ENCODE results near the gene GRIPAP1.
"Not testable (repeated sequence)": the region's sequence is repeated elsewhere in the genome, so short reads cannot be mapped to it uniquely, and the experiment has no call there.

GRIPAP1 gene

DNA sequence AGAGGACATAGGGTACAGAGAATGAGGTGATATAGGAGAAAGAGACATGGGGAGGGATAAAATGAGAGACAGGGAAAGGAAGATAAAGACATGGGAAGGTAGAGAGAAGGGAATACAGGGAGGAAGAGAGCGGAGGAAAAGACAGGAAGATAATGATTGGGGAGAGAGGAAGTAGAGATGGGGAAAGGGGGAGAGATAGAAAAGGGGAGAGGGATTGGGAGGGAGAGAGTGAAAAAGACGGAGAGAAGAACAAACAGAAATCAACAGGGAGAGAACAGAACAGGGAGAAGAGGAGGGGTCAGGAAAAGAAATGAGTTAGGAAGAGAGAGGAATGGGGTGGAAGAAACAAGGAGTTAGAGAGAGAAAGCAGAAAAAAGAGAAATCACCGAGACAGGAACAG, 4.6 kb downstream of the GRIPAP1 start:
- no peak for DNase-seq (ENCODE audit: low read depth)

DNA sequence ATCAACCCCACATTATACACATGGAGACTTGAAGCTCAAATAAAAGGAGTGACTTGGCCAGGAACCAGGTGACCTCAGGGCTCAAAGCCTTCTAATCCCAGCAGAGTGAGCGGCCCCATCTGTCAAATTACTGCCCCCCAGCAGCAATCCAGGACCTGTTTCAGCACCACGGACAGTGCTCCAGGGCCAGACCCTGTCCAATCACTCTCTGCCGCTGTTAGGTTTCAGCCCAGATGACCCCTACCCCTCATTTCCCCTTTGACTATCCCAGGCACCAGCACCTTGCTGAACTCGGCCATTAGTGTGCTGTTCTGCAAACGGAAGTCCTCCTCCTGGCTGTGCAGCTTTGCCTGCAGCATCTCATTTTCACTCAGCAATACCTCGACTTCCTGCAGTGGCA, 5.1 kb downstream of the GRIPAP1 start:
- DNase-seq (ENCODE audit: low read depth) = no peak

DNA sequence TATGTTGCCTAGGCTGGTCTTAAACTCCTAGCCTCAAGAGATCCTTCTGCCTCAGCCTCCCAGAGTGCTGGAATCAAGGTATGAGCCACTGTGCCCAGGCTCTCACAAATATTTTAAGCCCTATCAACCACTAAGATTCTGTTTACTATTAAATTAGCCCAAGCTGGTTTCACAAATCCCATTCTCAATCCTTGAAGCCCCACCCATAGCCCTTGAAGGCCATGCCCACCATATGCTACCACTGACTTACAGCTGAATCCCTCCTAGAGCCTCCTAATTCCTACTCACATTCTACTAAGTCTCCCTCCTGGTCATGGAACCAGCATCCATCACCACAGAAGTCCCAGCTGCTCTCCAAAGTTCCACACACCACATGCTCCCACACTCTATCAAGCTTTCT, 9.7 kb downstream of the GRIPAP1 start:
- DNase-seq (ENCODE audit: low read depth) = no peak

DNA sequence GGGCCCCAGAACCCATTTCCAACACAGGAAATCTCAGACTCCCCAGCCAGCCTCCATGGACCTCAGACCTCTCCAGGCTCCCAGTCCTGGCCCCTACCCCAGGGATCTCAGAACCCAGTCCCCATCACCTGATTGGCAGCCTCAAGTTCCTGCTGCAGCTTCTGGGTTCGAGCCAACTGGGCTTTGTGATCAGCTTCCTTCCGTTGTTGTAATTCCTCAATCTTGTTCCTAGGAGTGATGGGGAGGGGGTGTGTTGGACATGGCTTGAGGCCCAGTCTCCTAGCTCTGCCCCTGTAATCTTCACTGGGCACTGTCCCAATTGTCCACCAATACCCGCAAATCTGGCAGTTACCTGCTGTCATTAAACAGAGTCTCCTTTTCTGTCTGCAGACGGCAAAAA, 12.6 kb downstream of the GRIPAP1 start:
- DNase-seq (ENCODE audit: low read depth) = no peak

DNA sequence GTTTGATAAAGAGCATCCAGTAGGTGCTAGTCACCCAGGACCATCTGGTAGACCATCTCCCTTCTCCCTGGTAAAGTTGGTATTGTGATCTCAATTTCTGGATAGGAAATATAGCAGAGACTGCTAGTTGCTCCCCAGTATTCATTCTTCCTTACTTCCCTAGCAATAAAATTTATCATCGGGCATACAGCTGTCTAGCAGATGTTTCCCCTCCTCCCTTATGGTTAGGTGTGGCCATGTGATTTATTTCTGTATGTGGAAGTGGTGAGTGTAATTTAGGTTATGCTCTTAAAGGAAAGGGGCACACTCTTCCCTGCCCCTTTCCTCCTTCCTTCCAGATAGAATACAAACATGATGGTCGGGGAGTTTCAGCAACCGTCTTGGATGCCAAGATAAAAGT, 18.2 kb downstream of the GRIPAP1 start:
- DNase-seq (ENCODE audit: low read depth) = no peak

DNA sequence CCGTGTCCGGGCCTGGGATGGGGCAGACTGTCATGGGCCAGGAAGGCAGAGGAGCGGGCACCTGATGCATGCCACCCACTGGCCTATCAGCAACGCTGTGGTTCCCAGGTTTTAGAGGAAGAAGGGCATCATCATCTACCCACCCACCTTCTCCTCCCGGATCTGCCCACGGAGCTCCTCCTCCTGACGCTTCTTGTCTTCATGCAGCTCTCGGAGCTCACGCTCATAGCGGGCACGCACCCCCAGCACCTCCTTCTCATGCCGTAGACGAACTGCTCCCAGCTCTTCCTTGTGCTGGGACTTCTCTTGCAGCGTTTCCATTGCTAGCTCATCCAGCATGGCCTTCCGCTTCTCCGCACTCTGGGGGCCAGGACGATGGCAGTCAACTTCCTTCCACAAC, 19.0 kb downstream of the GRIPAP1 start:
- DNase-seq (ENCODE audit: low read depth) = no peak

DNA sequence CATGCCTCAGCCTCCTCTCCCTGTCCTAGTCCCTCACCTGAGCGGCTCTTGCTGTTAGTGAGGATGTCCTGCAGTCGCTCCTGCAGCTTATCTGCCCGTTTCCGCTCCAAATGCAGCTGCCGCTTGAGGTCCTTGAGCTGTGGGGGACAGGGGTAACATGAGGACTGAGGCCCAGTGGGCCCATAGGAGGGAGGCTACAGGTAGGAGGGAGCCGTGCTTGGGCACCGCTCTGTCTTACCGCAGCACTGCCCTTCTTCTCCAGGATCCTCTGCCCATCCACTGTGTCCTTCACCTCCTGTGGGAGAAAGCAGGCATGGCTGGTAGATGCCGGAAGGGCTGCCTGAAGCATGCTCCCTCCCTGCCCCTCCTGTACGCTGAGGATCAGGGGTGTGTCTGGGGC, 20.9 kb downstream of the GRIPAP1 start:
- DNase-seq (ENCODE audit: low read depth) = no peak

DNA sequence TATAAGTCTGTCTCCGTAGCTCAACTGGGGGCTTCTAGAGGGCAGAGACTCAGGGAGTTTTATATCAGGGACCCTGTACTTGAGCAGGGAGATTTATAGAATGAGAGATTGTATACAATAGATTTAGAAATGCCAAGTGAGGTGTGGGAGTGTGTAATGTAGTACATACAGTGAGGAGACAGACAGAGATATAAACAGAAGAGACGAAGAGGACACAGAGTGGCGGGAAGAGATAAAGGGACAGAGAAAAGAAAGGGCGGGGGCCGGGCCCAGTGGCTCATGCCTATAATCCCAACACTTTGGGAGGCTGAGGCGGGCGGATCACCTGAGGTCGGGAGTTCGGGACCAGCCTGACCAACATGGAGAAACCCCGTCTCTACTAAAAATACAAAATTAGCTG, 21.7 kb downstream of the GRIPAP1 start:
- DNase-seq (ENCODE audit: low read depth) = not testable (repeated sequence)

DNA sequence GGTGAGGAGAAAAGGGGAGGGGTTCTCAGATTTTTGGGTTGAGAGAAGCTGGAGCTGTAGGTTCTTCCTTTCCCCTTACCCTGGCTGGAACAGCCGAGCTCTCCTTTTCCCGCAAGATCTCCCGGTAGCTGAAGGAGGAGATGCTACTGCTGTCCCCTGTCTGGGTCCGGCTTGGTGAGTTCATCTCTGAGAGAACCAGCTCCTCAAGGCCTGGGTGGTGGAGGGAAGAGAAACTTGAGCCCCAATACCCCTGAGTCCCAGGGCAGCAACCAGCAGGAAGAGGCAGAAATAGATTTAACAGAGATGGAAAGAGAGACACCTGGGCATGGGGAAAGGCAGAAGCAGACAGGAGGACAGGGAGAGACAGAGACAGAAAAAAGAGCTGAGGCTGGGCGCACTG, 23.8 kb downstream of the GRIPAP1 start:
- no peak for DNase-seq (ENCODE audit: low read depth)

DNA sequence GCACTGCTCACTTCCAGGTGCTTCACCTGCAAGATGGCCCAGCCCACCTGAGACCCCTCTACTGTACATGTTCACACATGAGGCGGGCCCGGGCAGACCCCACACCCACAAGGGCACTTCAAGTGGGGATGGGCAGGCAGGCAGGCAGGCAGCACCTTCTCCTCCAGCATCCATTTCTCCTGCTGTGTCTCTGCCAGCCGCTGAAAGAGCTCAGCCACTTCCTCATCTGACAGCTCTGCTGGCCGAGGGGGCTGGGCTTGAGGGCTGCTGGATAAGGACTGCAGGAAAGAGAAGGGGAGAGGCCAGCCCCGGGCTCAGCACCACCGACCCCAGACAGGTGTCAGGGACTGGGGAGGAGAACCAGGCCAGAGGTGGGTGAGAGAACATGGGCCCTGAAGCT, 26.0 kb downstream of the GRIPAP1 start:
- DNase-seq (ENCODE audit: low read depth) = no peak

DNA sequence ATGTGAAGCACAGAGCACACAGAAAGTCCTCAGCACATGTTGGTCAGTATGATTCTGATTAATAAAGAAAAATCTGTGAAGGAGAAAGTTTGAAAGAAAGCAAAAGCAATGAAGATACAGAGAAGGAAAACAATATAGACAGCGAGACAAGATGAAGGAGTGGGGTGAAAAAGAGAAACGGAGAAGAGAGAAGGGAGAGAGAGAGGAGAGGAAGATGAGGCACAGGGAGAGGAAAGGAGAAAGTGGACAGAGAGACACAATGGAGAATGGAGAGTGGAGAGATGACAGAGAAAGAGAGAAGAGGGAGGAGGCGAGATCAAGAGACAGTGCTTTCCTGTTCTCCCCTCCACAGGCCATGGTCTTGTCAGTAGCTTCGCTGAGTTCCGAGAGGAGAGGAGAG, 26.5 kb downstream of the GRIPAP1 start:
- DNase-seq (ENCODE audit: low read depth) = no peak

DNA sequence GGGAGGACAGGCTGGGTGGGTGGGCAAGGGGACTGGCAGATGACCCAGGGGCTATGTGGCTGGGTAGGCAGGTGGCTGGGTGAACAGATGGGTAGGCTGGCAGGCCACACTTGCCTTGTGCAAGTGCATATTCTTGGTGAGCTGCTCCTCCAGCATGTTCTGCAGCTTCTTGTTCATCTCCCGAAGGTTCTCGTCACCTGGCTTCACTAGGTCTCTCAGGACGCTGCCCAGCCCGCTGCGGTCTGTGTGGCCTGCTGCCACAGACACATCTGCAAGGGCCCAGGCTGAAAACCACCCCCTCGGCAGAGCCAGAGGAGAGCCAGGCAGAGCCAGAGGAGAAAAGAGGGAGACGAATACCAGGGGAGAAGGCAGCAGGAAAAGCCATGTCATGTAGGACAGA, 27.0 kb downstream of the GRIPAP1 start:
- no peak for DNase-seq (ENCODE audit: low read depth)

DNA sequence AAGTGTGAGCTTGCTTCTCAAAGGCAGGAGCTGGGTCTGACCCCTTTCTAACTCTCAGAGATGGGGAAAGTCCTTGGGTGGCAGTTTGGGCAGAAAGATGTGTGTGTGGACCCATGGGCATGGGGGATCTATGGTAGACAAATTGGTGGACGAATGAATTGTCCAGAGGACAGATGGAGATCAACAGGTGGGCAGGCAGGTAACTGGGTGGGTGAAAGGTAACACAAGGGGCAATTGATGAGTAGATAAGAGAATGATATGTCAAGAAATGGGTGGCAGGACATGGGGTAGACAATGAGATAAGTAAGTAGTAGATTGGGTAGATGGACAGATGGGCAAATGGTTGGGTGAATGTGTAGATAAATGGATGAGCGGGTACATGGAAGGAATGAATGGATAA, 27.5 kb downstream of the GRIPAP1 start:
- no peak for DNase-seq (ENCODE audit: low read depth)

DNA sequence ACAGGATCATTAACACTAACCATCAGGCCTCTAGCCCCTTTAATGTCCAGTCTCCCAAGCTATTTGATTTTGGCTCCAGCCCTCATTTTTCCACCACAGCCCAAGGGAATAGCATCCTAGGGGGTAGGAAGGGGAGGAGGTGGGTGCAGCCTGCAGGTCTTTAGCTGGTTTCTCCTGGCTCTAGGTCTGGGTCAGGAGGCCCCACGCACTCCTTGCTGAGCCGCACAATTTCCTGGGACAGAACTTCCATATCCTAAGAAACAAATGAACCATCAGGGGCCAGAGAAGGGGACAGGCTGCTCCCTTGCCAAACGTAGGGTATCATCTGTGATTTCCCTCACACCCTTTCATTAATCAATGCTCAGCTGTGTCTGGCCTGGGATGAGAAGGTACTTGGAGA, 28.0 kb downstream of the GRIPAP1 start:
- DNase-seq (ENCODE audit: low read depth) = no peak

DNA sequence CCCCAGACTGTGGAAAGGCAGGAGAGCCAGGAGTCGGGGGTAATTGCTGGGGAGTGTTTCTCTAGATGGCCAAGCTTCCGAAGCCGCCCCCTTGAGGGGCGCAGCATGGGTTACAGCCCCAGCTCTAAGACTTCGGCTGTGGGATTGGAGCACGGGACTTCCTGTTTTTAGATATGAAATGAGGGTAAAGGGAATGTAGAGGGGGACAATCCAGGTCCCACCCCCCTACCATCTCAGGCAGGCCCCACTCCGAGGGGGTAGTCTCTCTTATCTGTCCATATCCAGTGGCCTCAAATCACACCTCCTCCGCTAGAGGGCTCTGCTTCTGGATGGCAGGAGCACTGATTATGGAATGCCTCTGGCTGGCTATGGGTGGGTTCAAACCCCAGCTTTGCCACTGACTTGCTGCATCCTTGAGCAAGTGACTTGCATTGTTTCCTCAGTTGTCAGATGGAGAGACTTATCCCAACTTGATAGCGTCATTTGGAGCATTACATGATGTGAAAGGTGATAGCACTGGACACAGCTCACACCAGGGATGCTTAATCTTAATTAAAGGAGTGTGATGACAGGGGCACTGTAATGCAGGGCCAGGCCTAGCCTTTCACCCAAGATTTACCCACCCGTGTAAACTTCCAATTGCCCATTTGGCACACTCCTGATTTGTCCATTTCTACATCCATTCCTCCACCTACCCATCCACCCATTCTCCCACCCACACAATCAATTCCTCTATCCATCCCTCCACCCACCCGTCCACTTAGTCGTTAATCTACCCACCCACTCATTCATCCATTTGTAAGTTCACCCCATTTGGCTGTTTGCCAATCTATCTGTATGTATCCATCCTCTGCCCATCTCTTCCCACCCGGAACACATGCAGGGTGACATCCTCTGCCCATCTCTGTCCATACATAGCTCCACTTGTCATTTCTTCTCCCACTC, 29.6 kb downstream of the GRIPAP1 start:
- DNase-seq (ENCODE audit: low read depth) = peak; percentile 11

DNA sequence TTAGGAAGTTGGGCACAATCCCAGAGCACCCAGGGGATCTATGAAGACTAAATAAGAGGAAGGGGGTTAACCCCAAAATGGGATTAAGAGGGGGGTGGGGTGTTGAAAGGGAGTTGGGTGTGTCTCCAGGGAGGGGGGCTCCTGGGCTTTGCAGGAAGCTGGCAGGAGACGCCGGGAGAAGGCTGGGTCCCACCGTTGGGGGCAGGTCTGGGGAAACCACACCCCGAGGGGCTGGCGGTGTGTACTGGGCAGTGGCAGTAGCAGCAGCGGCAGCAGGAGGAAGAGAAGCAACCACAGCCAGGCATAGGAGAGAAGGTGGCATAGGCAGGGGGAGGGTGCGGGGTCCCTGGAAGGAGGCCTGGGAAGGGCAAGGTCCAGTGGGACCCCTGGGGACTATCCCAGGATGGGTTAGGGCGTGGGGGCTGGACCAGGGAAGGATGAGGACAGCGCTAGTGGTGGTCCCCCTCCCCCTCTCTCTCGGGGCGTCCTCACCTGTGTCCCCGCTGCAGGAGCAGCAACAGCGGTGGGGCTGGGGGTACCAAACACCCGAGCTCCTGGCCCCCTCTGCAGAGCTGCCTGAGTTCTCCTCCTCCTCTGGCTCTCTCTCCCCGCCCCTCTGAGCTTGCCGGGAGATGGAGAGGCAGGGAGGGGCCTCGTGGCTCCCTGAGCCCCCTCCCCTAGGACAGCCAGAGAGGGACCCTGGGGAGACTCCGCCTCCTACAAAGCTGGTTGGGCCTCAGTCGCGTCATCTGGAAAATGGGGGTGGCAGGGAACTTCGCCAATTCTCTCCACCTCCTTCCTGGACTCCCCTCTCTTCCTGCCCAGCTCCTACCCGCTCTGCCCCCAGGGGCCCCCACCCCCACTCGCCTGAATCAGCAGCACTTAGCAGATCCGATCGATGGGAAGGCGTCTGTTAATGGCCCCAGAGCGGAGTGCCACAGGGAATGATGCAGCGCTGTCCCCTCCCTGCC, 30.5 kb downstream of the GRIPAP1 start, which contains the start of gene KCND1:
Gene KCND1 (minus strand): TSS at position 596 of the 971 bp plus-strand sequence. CDS start 1,573 bp downstream, outside the sequence.
- no peak for DNase-seq (ENCODE audit: low read depth)

DNA sequence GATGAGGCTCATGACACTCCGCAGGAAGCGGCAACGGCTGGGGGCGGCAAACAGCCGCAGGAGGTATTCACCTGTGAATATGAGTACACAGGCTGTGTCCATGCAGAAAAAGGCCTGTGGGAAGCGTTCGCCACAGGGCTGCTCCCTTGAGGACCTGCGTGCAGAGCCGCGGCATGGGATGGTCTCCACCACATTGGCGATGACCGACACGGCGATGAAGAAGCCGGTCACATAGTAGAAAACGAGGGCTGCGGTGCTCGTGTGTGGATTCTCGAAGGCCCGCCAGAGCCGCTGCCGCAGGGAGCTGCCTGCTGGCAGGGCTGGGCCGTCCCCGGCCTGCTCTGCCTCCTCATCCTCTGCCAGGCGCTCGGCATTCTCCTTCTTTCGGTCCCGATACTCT, 32.6 kb downstream of the GRIPAP1 start:
- no peak for DNase-seq (ENCODE audit: low read depth)

DNA sequence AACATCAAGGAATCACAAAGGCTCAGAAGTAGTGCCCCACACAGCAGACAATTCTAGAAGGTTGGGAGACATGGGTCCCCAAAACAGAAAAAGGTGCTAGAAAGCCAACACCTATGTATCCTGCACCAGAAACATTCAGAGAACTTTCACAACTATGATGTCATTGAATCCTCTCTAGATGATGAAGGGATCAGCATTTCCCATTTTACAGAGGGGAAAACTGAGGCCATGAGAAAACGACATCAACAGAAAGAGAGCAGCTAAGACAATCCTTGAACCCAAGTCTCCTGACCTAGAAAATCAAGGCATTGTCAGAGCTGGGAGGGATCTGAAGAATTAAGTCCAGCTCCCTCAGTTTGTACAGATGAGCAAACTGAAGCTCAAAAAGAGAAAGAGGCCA, 33.7 kb downstream of the GRIPAP1 start:
- no peak for DNase-seq (ENCODE audit: low read depth)

DNA sequence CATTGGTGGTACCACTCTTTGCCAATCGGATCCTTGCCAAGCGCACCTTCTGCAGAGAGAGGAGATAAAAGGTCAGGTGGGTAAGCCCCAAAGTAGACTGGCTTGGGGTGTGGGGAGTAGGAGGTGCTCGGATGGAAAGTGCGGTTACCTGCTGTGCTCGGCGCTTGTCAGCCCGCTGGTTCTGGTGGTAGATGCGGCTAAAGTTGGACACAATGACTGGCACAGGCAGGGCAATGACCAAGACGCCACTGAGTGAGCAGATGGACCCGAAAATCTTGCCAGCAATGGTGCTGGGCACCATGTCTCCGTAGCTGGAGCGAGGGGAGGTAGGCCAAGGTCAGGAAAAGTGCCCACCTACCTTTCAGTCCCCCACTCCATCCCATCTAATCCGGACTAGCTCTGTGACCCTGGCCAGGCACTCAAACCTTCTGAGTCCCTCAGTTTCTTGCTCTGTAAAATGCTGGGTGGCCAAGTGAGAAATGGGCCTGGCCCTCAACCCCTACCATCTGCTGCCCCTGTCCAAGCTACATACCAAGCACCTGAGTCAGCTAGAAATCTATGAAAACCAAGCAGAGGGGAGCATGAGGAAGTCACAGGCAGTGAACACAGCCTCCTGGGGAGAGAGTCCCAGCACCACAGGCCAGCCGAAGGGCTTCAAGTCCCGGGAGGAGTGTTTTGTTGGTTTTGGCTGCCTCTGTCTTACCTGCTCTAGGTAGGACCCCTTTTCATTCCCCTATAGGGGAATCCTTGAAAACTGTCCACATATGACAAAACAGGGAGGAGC, 35.1 kb downstream of the GRIPAP1 start:
- no peak for DNase-seq (ENCODE audit: low read depth)

DNA sequence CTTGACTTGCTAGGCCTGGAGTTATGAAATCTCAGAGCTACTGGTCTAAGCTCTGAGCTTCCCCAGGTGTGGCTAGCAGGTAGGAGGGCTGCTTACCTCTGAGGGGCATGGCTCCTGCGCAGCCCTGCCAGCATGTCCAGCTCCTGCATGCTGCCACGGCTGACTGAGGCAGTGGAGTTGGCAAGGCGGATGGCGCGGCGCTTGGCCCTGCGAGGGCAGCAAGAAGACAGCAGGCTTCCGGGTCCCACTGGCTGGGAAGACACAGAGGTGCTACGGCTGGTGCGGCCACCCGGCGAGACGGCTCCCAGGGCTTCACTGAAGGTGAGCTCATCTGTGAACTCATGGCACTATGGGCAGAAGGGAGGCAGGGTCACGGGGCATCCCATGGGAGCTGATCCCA, 36.1 kb downstream of the GRIPAP1 start:
- DNase-seq (ENCODE audit: low read depth) = no peak

DNA sequence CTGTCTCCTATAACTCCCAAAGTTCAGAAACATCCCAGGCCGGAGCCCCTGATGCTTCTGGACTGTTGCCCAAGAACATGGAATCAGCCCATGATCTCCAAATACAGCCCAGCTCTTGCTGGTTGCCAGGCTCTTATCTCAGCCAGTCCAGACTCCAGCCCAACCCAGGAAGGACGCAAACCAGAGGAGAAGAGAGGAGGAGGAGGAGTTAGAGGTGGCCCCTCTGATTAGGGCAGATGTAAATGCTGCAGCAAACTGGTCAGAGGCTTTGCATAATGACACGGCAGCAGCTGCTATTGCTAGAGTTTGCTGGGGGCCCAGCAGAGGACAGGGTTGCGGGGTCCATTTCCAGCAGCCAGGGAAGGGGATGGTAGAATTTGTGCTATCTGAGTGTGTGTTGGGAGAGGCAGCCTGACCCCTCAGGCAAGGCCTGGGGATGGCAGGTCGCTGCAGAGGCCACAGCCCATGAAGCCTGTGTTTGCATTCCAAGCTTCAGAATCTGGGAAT, 40.4 kb downstream of the GRIPAP1 start:
- no peak for DNase-seq (ENCODE audit: low read depth)

DNA sequence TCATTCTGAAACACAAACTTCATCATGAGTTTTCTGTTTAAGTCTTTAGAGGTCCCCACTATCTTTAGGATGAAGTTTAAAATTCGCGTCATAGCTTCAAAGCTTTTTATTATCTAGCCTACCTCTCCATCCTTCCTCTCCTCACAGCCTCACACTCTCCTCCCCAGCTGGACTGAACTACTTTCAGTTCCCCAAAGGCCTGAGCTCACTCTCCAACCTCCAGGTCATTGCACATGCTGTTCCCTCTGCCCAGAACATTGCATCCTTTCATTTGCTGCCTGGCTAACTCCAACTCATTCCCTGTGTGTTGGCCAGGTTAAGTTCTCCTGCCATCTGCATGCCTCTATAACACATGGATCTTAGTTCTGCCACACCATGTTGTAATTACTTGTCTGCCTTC, 41.8 kb downstream of the GRIPAP1 start:
- no peak for DNase-seq (ENCODE audit: low read depth)

Data from activated T-cell treated with anti-CD3 and anti-CD28 coated beads for 1 hour (primary cell).